AG09319 (cell line): ENCODE measurements around the gene DPP7.

Experiments used
- DNase-seq: peaks from one replicate; pipeline ENCODE4 v3.0.0-alpha.2; 2010; ENCODE audit warnings: low read depth; ENCODE audit errors: extremely low read depth
- CTCF ChIP-seq: IDR thresholded peaks from 2 replicates; pipeline ENCODE4 v1.5.1; 2011; ENCODE audit warnings: low read depth, mild to moderate bottlenecking, inconsistent platforms, low read length, moderate library complexity

DPP7 gene

GRCh38 chr9:137114613-137115393 is at the start of gene DPP7:
DPP7 (minus strand) TSS chr9:137114733; CDS start chr9:137114713, 20 bp downstream.
- peak; percentile 8 for DNase-seq
- TF ChIP-seq CTCF, result no peak

- no peak for DNase-seq
- TF ChIP-seq CTCF, result no peak
Observed at GRCh38 chr9:137163805-137164204, 49.3 kb upstream of the DPP7 start.

- TF ChIP-seq CTCF, result no peak
- no peak for DNase-seq
Observed at GRCh38 chr9:137163365-137163715, 48.8 kb upstream of the DPP7 start.

- no peak for TF ChIP-seq CTCF
- no peak for DNase-seq
Observed at GRCh38 chr9:137162505-137163364, 48.2 kb upstream of the DPP7 start.

GRCh38 chr9:137161558-137162486 is 47.3 kb upstream of the DPP7 start:
- DNase-seq, result no peak
- TF ChIP-seq CTCF, result no peak

- DNase-seq, result no peak
- no peak for TF ChIP-seq CTCF
Observed at GRCh38 chr9:137160716-137161557, 46.4 kb upstream of the DPP7 start.
